ENCODE measurements around the gene TBC1D22B. TPM values are rescaled to one million over a fixed set of nuclear protein-coding genes. Genes with fewer than 3 reads are reported as not detected.
"Not testable (repeated sequence)": the region's sequence is repeated elsewhere in the genome, so short reads cannot be mapped to it uniquely, and the experiment has no call there.

The TBC1D22B gene
- total RNA-seq, 1 experiment from 2014 or later: 11.8 TPM

GRCh38 chr6:37289931-37290330, 32.4 kb downstream of the TBC1D22B start:
- intact Hi-C loops (cut with micrococcal nuclease; ENCODE audit: unreplicated experiment): no loop called here
- ChIA-PET POLR2A (no interaction called here), CTCF (no interaction called here)
- Mint-ChIP-seq H3K4me3 (ENCODE audit: unreplicated experiment) (no peak overlapping the region), H3K27ac (ENCODE audit: unreplicated experiment) (no peak overlapping the region), H3K36me3 (ENCODE audit: insufficient read depth, unreplicated experiment) (peaks cover 45% of the 10 kb centered on the region), H3K9me3 (ENCODE audit: unreplicated experiment) (no peaks in the 10 kb centered on the region), H3K4me1 (ENCODE audit: low read depth, unreplicated experiment) (peaks cover 7% of the 10 kb centered on the region), H3K27me3 (ENCODE audit: insufficient read depth, unreplicated experiment) (no peaks in the 10 kb centered on the region)
- Histone ChIP-seq H3K36me3 (ENCODE audit: control insufficient read depth, insufficient read depth, low read length) (0 out of 2 replicates have a peak, but pooled peaks cover 2% of the 10 kb centered on the region), H3K27me3 (replicated peaks; ENCODE audit: control insufficient read depth, insufficient read depth, low read length) (no peaks in the 10 kb centered on the region), H3K4me3 (ENCODE audit: low read depth, low read length) (no peak overlapping the region), H3K4me1 (no peaks in the 10 kb centered on the region), H3K9me3 (no peaks in the 10 kb centered on the region)
- no peak for DNase-seq
- BruUV-seq (replicated peaks): no TSS peak
- no peak for TF ChIP-seq CTCF (IDR thresholded peaks at IDR 0.05; ENCODE audit: insufficient read depth in 1 of 2, low read depth in 1 of 2, low read length in 1 of 2, severe bottlenecking in 1 of 2, unreplicated experiment in 1 of 2)

- peaks cover 2% of the 10 kb centered on the region; the same call in 1 of the 2 replicates for H3K36me3 ChIP-seq (ENCODE audit: control insufficient read depth, insufficient read depth, low read length)
- no peaks in the 10 kb centered on the region for H3K9me3 ChIP-seq
- TF ChIP-seq CTCF (IDR thresholded peaks at IDR 0.05; ENCODE audit: insufficient read depth in 1 of 2, low read depth in 1 of 2, low read length in 1 of 2, severe bottlenecking in 1 of 2, unreplicated experiment in 1 of 2): no peak
- H3K27me3 Mint-ChIP-seq (ENCODE audit: insufficient read depth, unreplicated experiment): no peaks in the 10 kb centered on the region
- BruUV-seq (replicated peaks): no TSS peak
- DNase-seq: no peak
- no peak overlapping the region for H3K4me3 ChIP-seq (ENCODE audit: low read depth, low read length)
- no peak overlapping the region for H3K27ac Mint-ChIP-seq (ENCODE audit: unreplicated experiment)
- ChIA-PET CTCF (interaction anchor here (0.8 kb wide), 1 partner anchor 32 kb away, joined by 9 read pairs; no protein-coding TSS in a partner anchor), POLR2A (no interaction called here)
- no peaks in the 10 kb centered on the region for H3K27me3 ChIP-seq (replicated peaks; ENCODE audit: control insufficient read depth, insufficient read depth, low read length)
- peaks cover 7% of the 10 kb centered on the region for H3K4me1 Mint-ChIP-seq (ENCODE audit: low read depth, unreplicated experiment)
- no peak overlapping the region for H3K4me3 Mint-ChIP-seq (ENCODE audit: unreplicated experiment)
- no peaks in the 10 kb centered on the region for H3K4me1 ChIP-seq
- H3K36me3 Mint-ChIP-seq (ENCODE audit: insufficient read depth, unreplicated experiment): peaks cover 50% of the 10 kb centered on the region
- intact Hi-C loops (cut with micrococcal nuclease; ENCODE audit: unreplicated experiment): no loop called here
- H3K9me3 Mint-ChIP-seq (ENCODE audit: unreplicated experiment): no peaks in the 10 kb centered on the region
These were observed 35.9 kb downstream of the TBC1D22B start for GRCh38 chr6:37293426-37293825.

DNA sequence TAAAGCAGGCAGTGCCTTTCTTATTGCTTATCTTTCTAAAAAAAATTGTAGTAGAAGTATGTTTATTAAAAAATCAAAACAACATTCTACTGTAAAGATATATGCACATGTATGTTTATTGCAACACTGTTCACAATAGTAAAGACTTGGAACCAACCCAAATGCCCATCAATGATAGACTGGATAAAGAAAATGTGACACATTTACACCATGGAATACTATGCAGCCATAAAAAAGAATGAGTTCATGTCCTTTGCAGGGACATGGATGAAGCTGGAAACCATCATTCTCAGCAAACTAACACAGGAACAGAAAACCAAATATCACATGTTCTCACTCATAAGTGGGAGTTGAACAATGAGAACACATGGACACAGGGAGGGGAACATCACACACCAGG, 40.1 kb downstream of the TBC1D22B start:
- BruUV-seq (replicated peaks); H3K27me3 ChIP-seq (replicated peaks; ENCODE audit: control insufficient read depth, insufficient read depth, low read length); H3K4me3 ChIP-seq (ENCODE audit: low read depth, low read length); CTCF ChIA-PET; H3K27me3 Mint-ChIP-seq (ENCODE audit: insufficient read depth, unreplicated experiment); DNase-seq; H3K4me1 ChIP-seq; intact Hi-C loops (cut with micrococcal nuclease; ENCODE audit: unreplicated experiment); H3K27ac Mint-ChIP-seq (ENCODE audit: unreplicated experiment); H3K4me1 Mint-ChIP-seq (ENCODE audit: low read depth, unreplicated experiment); H3K36me3 ChIP-seq (ENCODE audit: control insufficient read depth, insufficient read depth, low read length); H3K9me3 ChIP-seq; H3K4me3 Mint-ChIP-seq (ENCODE audit: unreplicated experiment); H3K9me3 Mint-ChIP-seq (ENCODE audit: unreplicated experiment): not testable (repeated sequence)
- peaks cover 47% of the 10 kb centered on the region for H3K36me3 Mint-ChIP-seq (ENCODE audit: insufficient read depth, unreplicated experiment)
- POLR2A ChIA-PET: interaction anchor here (0.7 kb wide), 1 partner anchor 121 kb away, joined by 6 read pairs; no protein-coding TSS in a partner anchor

DNA sequence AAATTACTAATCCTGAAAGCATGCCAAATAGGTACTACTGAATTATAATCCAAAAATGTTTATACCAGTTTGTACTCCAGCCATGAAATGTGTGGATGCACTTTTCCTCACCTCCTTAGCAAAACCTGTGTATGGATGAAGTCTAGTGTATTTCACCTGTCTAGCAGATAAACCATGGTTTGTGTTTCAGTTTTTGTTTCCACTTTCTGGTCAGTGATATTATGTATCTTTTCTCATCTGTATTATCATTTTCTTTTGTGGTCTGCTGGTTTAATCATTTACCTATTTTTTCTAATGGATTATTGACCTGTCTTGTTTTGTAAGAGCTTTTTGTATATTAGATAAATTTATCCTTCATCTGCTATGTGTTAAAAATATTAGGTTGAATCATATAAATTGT, 41.4 kb downstream of the TBC1D22B start:
- Mint-ChIP-seq H3K9me3 (ENCODE audit: unreplicated experiment) (no peaks in the 10 kb centered on the region), H3K27ac (ENCODE audit: unreplicated experiment) (no peak overlapping the region), H3K27me3 (ENCODE audit: insufficient read depth, unreplicated experiment) (no peaks in the 10 kb centered on the region), H3K4me1 (ENCODE audit: low read depth, unreplicated experiment) (peaks cover 17% of the 10 kb centered on the region), H3K4me3 (ENCODE audit: unreplicated experiment) (no peak overlapping the region), H3K36me3 (ENCODE audit: insufficient read depth, unreplicated experiment) (peaks cover 46% of the 10 kb centered on the region)
- TF ChIP-seq CTCF (IDR thresholded peaks at IDR 0.05; ENCODE audit: insufficient read depth in 1 of 2, low read depth in 1 of 2, low read length in 1 of 2, severe bottlenecking in 1 of 2, unreplicated experiment in 1 of 2): no peak
- Histone ChIP-seq H3K9me3 (no peaks in the 10 kb centered on the region), H3K27me3 (replicated peaks; ENCODE audit: control insufficient read depth, insufficient read depth, low read length) (no peaks in the 10 kb centered on the region), H3K4me1 (peaks cover 14% of the 10 kb centered on the region), H3K4me3 (ENCODE audit: low read depth, low read length) (no peak overlapping the region), H3K36me3 (ENCODE audit: control insufficient read depth, insufficient read depth, low read length) (no peaks in the 10 kb centered on the region; the same call in none of the 2 replicates)
- no TSS peak for BruUV-seq (replicated peaks)
- intact Hi-C loops (cut with micrococcal nuclease; ENCODE audit: unreplicated experiment): no loop called here
- no peak for DNase-seq
- POLR2A ChIA-PET: no interaction called here
- CTCF ChIA-PET: no interaction called here

Measured in Caco-2 (cell line).